DND-41 (cell line): ENCODE data around the gene PRKCZ.

Source experiments
- ATAC-seq: fragments of 200-7000 bp; cut with Tn5 transposase; 3 replicates; pipeline ENCODE4 v1.9.1; 2021; ENCODE audit warnings: low read depth; ENCODE audit not compliant: insufficient read depth
- DNase-seq: peaks from one replicate; pipeline ENCODE4 v3.0.0-alpha.2; 2020
- H2AFZ ChIP-seq: 2 replicates; pipeline ENCODE4 v1.6.0; 2012; ENCODE audit warnings: low read depth, low read length
- H3K27ac ChIP-seq: 2 replicates; pipeline ENCODE4 v1.5.1; 2012; ENCODE audit warnings: low read length, inconsistent platforms
- H3K27me3 ChIP-seq: fragments of 200-600 bp; sonication (generic); 2 replicates; pipeline ENCODE4 v1.6.0; 2012; ENCODE audit warnings: low read length, mild to moderate bottlenecking, inconsistent platforms; ENCODE audit not compliant: insufficient read depth, poor library complexity
- H3K36me3 ChIP-seq: 2 replicates; pipeline ENCODE4 v1.5.1; 2012; ENCODE audit warnings: low read length, inconsistent platforms; ENCODE audit not compliant: insufficient read depth
- H3K4me1 ChIP-seq: 2 replicates; pipeline ENCODE4 v1.5.1; 2012; ENCODE audit warnings: mild to moderate bottlenecking, low read length; ENCODE audit not compliant: insufficient read depth
- H3K4me2 ChIP-seq: 2 replicates; pipeline ENCODE4 v1.6.0; 2012; ENCODE audit warnings: mild to moderate bottlenecking, moderate library complexity, low read length, inconsistent platforms; ENCODE audit not compliant: insufficient read depth
- H3K4me3 ChIP-seq, 2 experiments: fragments of 200-600 bp in 1 of 2; shearing (Covaris generic) in 1 of 2; 2 replicates each; pipeline ENCODE4 v1.5.1; 2012 to 2016; ENCODE audit warnings: inconsistent platforms in 2 of 2, low read length in 2 of 2, mild to moderate bottlenecking in 2 of 2, low read depth in 1 of 2, moderate library complexity in 1 of 2
- H3K79me2 ChIP-seq: 2 replicates; pipeline ENCODE4 v1.6.0; 2012; ENCODE audit warnings: low read length, inconsistent platforms; ENCODE audit not compliant: insufficient read depth
- H3K9ac ChIP-seq: 2 replicates; pipeline ENCODE4 v1.6.0; 2012; ENCODE audit warnings: low read depth, mild to moderate bottlenecking, inconsistent platforms, low read length, moderate library complexity
- H3K9me3 ChIP-seq: 2 replicates; pipeline ENCODE4 v1.5.1; 2012; ENCODE audit warnings: low read length, moderate library complexity, mild to moderate bottlenecking, inconsistent platforms; ENCODE audit not compliant: insufficient read depth, severe bottlenecking
- H4K20me1 ChIP-seq: 2 replicates; pipeline ENCODE4 v1.6.0; 2012; ENCODE audit warnings: low read length; ENCODE audit not compliant: insufficient read depth
- CTCF ChIP-seq: IDR thresholded peaks from 2 replicates; pipeline ENCODE4 v1.5.1; 2012; ENCODE audit warnings: borderline replicate concordance, low read length, moderate library complexity, mild to moderate bottlenecking; ENCODE audit not compliant: poor library complexity, severe bottlenecking; ENCODE audit errors: extremely low read depth
- EZH2 ChIP-seq: IDR thresholded peaks from 3 replicates; pipeline ENCODE4 v1.6.1; 2012; ENCODE audit warnings: borderline replicate concordance, low read depth, mild to moderate bottlenecking, moderate library complexity, low read length, inconsistent platforms; ENCODE audit not compliant: severe bottlenecking

The PRKCZ gene

DNA sequence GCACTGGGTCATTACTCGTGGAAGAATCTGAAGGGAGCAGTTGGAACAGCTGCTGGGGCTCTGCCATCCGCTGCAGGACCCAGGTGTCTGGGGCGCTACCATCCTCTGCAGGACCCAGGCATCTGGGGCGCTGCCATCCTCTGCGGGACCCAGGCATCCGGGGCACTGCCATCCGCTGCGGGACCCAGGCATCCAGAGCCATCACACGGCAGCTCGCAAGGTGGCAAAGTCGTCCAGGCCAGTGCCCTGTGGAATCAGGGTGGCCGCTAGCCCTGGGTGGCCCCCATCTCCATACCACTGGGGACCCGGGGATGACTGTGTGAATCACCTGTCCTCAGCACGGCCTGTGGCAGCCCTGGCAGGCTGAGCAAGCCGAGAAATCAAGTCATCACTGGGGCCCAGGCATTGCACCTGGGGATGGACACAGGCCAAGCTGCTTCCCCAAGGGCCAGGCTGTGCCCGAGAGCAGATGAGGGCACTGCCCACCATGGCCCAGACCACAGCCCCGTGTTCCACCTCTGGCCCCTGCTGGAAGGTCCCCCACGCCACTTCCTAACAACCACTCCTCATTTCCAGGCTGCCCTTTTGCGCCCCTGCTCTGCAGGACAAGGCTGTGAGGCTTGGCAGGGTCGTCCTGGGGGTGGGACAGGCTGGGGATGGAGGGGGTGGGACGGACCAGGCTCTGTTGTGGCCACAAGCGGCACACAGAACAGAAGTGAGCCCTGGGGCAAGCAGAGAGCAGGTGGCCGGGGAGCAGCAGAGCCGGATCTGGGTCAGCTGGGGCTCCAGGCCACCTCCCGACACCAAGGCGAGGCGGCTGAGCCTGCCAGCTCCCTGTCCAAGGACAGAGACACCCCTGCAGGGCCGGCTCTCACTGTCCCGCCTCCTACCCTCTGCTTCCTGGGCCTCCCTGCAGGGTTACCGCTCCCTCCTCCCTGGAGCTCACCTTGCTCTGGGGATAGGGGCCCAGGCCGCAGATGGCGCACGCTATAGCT lies 18.4 kb upstream of the PRKCZ start:
- no peak overlapping the region for H3K9ac ChIP-seq
- no peaks in the 10 kb centered on the region for H3K27me3 ChIP-seq
- H3K4me2 ChIP-seq = no peak overlapping the region
- ATAC-seq (no peak), DNase-seq (no peak)
- H2AFZ ChIP-seq = no peak overlapping the region
- no peaks in the 10 kb centered on the region; the same call in 1 of the 2 replicates for H4K20me1 ChIP-seq
- H3K4me3 ChIP-seq = no peak overlapping the region
- no peaks in the 10 kb centered on the region for H3K79me2 ChIP-seq
- H3K4me1 ChIP-seq = peaks cover under 1% of the 10 kb centered on the region; the same call in 1 of the 2 replicates
- H3K27ac ChIP-seq = no peak overlapping the region
- H3K9me3 ChIP-seq = no peaks in the 10 kb centered on the region
- TF ChIP-seq EZH2 = no peak
- no peak for TF ChIP-seq CTCF
- no peaks in the 10 kb centered on the region for H3K36me3 ChIP-seq

GRCh38 chr1:2032737-2033136 lies 17.5 kb upstream of the PRKCZ start:
- H4K20me1 ChIP-seq = no peaks in the 10 kb centered on the region; the same call in 1 of the 2 replicates
- ATAC-seq (no peak), DNase-seq (no peak)
- no peak overlapping the region for H3K9ac ChIP-seq
- no peak overlapping the region for H3K27ac ChIP-seq
- H3K27me3 ChIP-seq = no peaks in the 10 kb centered on the region
- TF ChIP-seq CTCF (no peak), EZH2 (no peak)
- no peak overlapping the region for H3K4me3 ChIP-seq
- H3K36me3 ChIP-seq = no peaks in the 10 kb centered on the region
- H3K4me2 ChIP-seq = no peak overlapping the region
- H3K9me3 ChIP-seq = no peaks in the 10 kb centered on the region
- H3K4me1 ChIP-seq = no peaks in the 10 kb centered on the region
- no peak overlapping the region for H2AFZ ChIP-seq
- H3K79me2 ChIP-seq = no peaks in the 10 kb centered on the region

GRCh38 chr1:2033165-2033564 lies 17.0 kb upstream of the PRKCZ start:
- Histone ChIP-seq H3K27ac (no peak overlapping the region), H4K20me1 (no peaks in the 10 kb centered on the region; the same call in 1 of the 2 replicates), H3K36me3 (no peaks in the 10 kb centered on the region), H2AFZ (no peak overlapping the region), H3K4me3 (no peak overlapping the region), H3K9ac (no peak overlapping the region), H3K4me2 (no peak overlapping the region), H3K4me1 (no peaks in the 10 kb centered on the region), H3K27me3 (peaks cover 2% of the 10 kb centered on the region), H3K79me2 (no peaks in the 10 kb centered on the region), H3K9me3 (no peaks in the 10 kb centered on the region)
- no peak for TF ChIP-seq EZH2
- no peak for TF ChIP-seq CTCF
- DNase-seq = no peak
- ATAC-seq = no peak
